ENCODE measurements around the gene MYO3A. TPM values are rescaled to one million over a fixed set of nuclear protein-coding genes. Genes with fewer than 3 reads are reported as not detected.

The MYO3A gene
- total RNA-seq, 1 experiment from 2014 or later = not detected

DNA sequence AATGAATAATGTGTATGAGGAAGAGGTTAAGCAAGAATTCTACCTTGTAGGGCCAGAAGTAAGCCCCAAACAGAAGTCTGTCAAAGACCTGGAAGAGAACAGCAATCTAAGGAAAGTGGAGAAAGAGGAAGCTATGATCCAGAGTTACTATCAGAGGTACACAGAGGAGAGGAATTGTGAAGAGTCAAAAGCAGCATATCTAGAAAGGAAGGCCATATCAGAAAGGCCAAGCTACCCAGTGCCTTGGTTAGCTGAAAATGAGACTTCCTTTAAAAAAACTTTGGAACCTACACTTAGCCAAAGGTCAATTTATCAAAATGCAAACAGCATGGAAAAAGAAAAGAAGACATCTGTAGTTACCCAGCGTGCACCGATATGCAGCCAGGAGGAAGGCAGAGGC is 239.8 kb downstream of the MYO3A start:
- no peaks in the 10 kb centered on the region for H3K9me3 ChIP-seq (ENCODE audit: control insufficient read depth in 1 of 2, insufficient read depth in 1 of 2, low read depth in 1 of 2, low read length in 2 of 2)
- ChIA-PET POLR2A (no interaction called here), RAD21 (ENCODE audit: low non-redundant PET in 1 of 2, low total read pairs in 2 of 2, uncharacterized antibody in 2 of 2, unreplicated experiment in 2 of 2) (no interaction called here), CTCF (no interaction called here)
- H2AFZ ChIP-seq (ENCODE audit: low read depth, low read length, poor library complexity, severe bottlenecking) = no peak overlapping the region
- peaks cover 66% of the 10 kb centered on the region for H3K27me3 ChIP-seq (ENCODE audit: insufficient read depth, low read length)
- H3K9me2 ChIP-seq (ENCODE audit: insufficient read depth) = no peaks in the 10 kb centered on the region
- H3K79me2 ChIP-seq (ENCODE audit: insufficient read depth, low read length) = no peaks in the 10 kb centered on the region
- no peaks in the 10 kb centered on the region for H4K20me1 ChIP-seq (ENCODE audit: insufficient read depth)
- H3K4me3 ChIP-seq (replicated peaks in 1 of 2; ENCODE audit: low read depth in 1 of 2, low read length in 2 of 2) = no peak overlapping the region
- H3K36me3 ChIP-seq (ENCODE audit: control insufficient read depth in 1 of 2, insufficient read depth in 2 of 2, low read length in 2 of 2) = no peaks in the 10 kb centered on the region
- ATAC-seq (no peak), DNase-seq (ENCODE audit: low read depth, low spot score) (no peak)
- no peak overlapping the region for H3K4me2 ChIP-seq (ENCODE audit: low read length)
- no peak overlapping the region for H3K9ac ChIP-seq (ENCODE audit: low read length)
- H3K27ac ChIP-seq (ENCODE audit: low read depth, low read length) = no peak overlapping the region
- no peaks in the 10 kb centered on the region for H3K4me1 ChIP-seq (ENCODE audit: control insufficient read depth in 1 of 2, insufficient read depth in 2 of 2, low read length in 2 of 2)
- no TSS peak for BruUV-seq (replicated peaks)
- intact Hi-C loops (cut with micrococcal nuclease) = no loop called here
- no peak for TF ChIP-seq REST (IDR thresholded peaks at IDR 0.05; ENCODE audit: low read depth)
- TF ChIP-seq ZFX (IDR thresholded peaks at IDR 0.05) = no peak
- TF ChIP-seq EZH2phosphoT487 (IDR thresholded peaks at IDR 0.05; ENCODE audit: borderline replicate concordance) = no peak
- TF ChIP-seq FOSL1 (IDR thresholded peaks at IDR 0.05; ENCODE audit: low read depth) = no peak
- no peak for TF ChIP-seq JUND (IDR thresholded peaks at IDR 0.05)
- TF ChIP-seq, protein P1, sequence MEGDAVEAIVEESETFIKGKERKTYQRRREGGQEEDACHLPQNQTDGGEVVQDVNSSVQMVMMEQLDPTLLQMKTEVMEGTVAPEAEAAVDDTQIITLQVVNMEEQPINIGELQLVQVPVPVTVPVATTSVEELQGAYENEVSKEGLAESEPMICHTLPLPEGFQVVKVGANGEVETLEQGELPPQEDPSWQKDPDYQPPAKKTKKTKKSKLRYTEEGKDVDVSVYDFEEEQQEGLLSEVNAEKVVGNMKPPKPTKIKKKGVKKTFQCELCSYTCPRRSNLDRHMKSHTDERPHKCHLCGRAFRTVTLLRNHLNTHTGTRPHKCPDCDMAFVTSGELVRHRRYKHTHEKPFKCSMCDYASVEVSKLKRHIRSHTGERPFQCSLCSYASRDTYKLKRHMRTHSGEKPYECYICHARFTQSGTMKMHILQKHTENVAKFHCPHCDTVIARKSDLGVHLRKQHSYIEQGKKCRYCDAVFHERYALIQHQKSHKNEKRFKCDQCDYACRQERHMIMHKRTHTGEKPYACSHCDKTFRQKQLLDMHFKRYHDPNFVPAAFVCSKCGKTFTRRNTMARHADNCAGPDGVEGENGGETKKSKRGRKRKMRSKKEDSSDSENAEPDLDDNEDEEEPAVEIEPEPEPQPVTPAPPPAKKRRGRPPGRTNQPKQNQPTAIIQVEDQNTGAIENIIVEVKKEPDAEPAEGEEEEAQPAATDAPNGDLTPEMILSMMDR (IDR thresholded peaks at IDR 0.05 in 2 of 3, conservative IDR thresholded peaks at IDR 0.05 in 1 of 3; ENCODE audit: borderline replicate concordance in 1 of 3, insufficient read depth in 1 of 3, low read depth in 2 of 3, low read length in 2 of 3) = no peak
- no peak for TF ChIP-seq POLR2A (IDR thresholded peaks at IDR 0.05; ENCODE audit: borderline replicate concordance, extremely low read depth, insufficient read depth, insufficient read length)
- TF ChIP-seq SRF (IDR thresholded peaks at IDR 0.05; ENCODE audit: low read depth) = no peak
- no peak for TF ChIP-seq TCF7L2 (IDR thresholded peaks at IDR 0.05; ENCODE audit: borderline replicate concordance, extremely low read depth, insufficient read depth, insufficient read length)
- TF ChIP-seq YY1 (IDR thresholded peaks at IDR 0.05; ENCODE audit: extremely low read depth, insufficient replicate concordance, low read depth, low read length) = no peak
- TF ChIP-seq CEBPB (IDR thresholded peaks at IDR 0.05; ENCODE audit: low read depth) = no peak
- TF ChIP-seq MAX (IDR thresholded peaks at IDR 0.05) = no peak
- TF ChIP-seq SP1 (IDR thresholded peaks at IDR 0.05; ENCODE audit: low read depth) = no peak
- no peak for TF ChIP-seq ZNF274 (IDR thresholded peaks at IDR 0.05; ENCODE audit: low read depth, low read length)
- TF ChIP-seq ATF3 (IDR thresholded peaks at IDR 0.05) = no peak
- TF ChIP-seq POLR2AphosphoS5 (IDR thresholded peaks at IDR 0.05; ENCODE audit: low read depth, low read length) = no peak
- no peak for TF ChIP-seq EZH2 (IDR thresholded peaks at IDR 0.05)
- no peak for TF ChIP-seq CBX3 (IDR thresholded peaks at IDR 0.05; ENCODE audit: low read depth)
- no peak for TF ChIP-seq SIN3A (IDR thresholded peaks at IDR 0.05; ENCODE audit: low read depth)

Data from HCT116 (cell line).